WTC11 (cell line): ENCODE data around the gene NPL. TPM values are rescaled to one million over a fixed set of nuclear protein-coding genes. Genes with fewer than 3 reads are reported as not detected.

Source experiments
- ATAC-seq: fragments of 200-7000 bp; cut with Tn5 transposase; 2 replicates; pipeline ENCODE4 v1.10.0; 2021; ENCODE audit warnings: mild to moderate bottlenecking, moderate library complexity
- Bru-seq: library from RNA; stranded (reverse); fragments of 400-500 nt; gene quantifications from one replicate; lab custom pipeline; 2021; lab: Mats Ljungman, UMichigan
- CTCF ChIA-PET: fragments of 300-600 bp; sonication (Branson Sonifier 250); formaldehyde crosslinking; loops from one replicate; lab custom pipeline; 2021; ENCODE audit warnings: antibody characterized with exemption; lab: Charles Lee
- POLR2A ChIA-PET: fragments of 350-600 bp; sonication (Branson Sonifier 250); formaldehyde crosslinking; loops from one replicate; lab custom pipeline; 2021; ENCODE audit warnings: antibody characterized with exemption; lab: Charles Lee
- DNase-seq: peaks from one replicate; pipeline ENCODE4 v3.0.0; 2021; ENCODE audit warnings: low spot score
- H3K27ac Mint-ChIP-seq: 2 replicates; pipeline ENCODE4 v1.8.0; 2021; ENCODE audit warnings: mixed read lengths
- H3K27me3 Mint-ChIP-seq: 2 replicates; pipeline ENCODE4 v1.8.0; 2021; ENCODE audit warnings: low read depth, mild to moderate bottlenecking, moderate library complexity, mixed read lengths
- H3K36me3 Mint-ChIP-seq: 2 replicates; pipeline ENCODE4 v1.8.0; 2021; ENCODE audit warnings: mixed read lengths
- H3K4me1 Mint-ChIP-seq: 2 replicates; pipeline ENCODE4 v1.8.0; 2022; ENCODE audit warnings: mixed read lengths
- H3K4me3 Mint-ChIP-seq: 2 replicates; pipeline ENCODE4 v1.8.0; 2021; ENCODE audit warnings: mild to moderate bottlenecking, moderate library complexity, mixed read lengths
- H3K9me3 Mint-ChIP-seq: 2 replicates; pipeline ENCODE4 v1.8.0; 2021; ENCODE audit warnings: mixed read lengths
- ATF1 ChIP-seq: sonication (generic); formaldehyde crosslinking; IDR thresholded peaks from 2 replicates; pipeline ENCODE4 v1.8.1; 2023; ENCODE audit warnings: mild to moderate bottlenecking, moderate library complexity, missing genetic modification reagents
- CREB1 ChIP-seq: sonication (generic); formaldehyde crosslinking; IDR thresholded peaks from 2 replicates; pipeline ENCODE4 v1.8.0; 2023; ENCODE audit warnings: mild to moderate bottlenecking, missing genetic modification reagents
- EMX1 ChIP-seq: fragments of 250-450 bp; sonication (Bioruptor Pico); IDR thresholded peaks from 2 replicates; pipeline ENCODE4 v1.8.0; 2021; ENCODE audit warnings: mild to moderate bottlenecking
- ESRRA ChIP-seq: sonication (generic); formaldehyde crosslinking; IDR thresholded peaks from 2 replicates; pipeline ENCODE4 v1.8.1; 2022; ENCODE audit warnings: mild to moderate bottlenecking, missing genetic modification reagents, borderline replicate concordance
- FOXP1 ChIP-seq: sonication (generic); formaldehyde crosslinking; IDR thresholded peaks from 2 replicates; pipeline ENCODE4 v1.8.0; 2022; ENCODE audit warnings: missing genetic modification reagents, mild to moderate bottlenecking, moderate library complexity, borderline replicate concordance
- GABPB1 ChIP-seq: sonication (generic); formaldehyde crosslinking; IDR thresholded peaks from 2 replicates; pipeline ENCODE4 v1.8.1; 2023; ENCODE audit warnings: mild to moderate bottlenecking, missing genetic modification reagents
- IRF2 ChIP-seq: sonication (generic); formaldehyde crosslinking; IDR thresholded peaks from 2 replicates; pipeline ENCODE4 v1.8.0; 2022; ENCODE audit warnings: low read depth, missing genetic modification reagents, borderline replicate concordance
- KAT7 ChIP-seq: sonication (generic); formaldehyde crosslinking; IDR thresholded peaks from 2 replicates; pipeline ENCODE4 v1.8.1; 2023; ENCODE audit warnings: missing genetic modification reagents, mild to moderate bottlenecking, borderline replicate concordance
- MXD4 ChIP-seq: fragments of 250-450 bp; sonication (Bioruptor Pico); IDR thresholded peaks from 2 replicates; pipeline ENCODE4 v1.8.0; 2021; ENCODE audit warnings: mild to moderate bottlenecking, moderate library complexity, borderline replicate concordance
- NFATC4 ChIP-seq: fragments of 250-450 bp; sonication (Bioruptor Pico); IDR thresholded peaks from 2 replicates; pipeline ENCODE4 v1.9.0; 2021; ENCODE audit warnings: mild to moderate bottlenecking
- NFE2L1 ChIP-seq: sonication (generic); formaldehyde crosslinking; IDR thresholded peaks from 2 replicates; pipeline ENCODE4 v1.8.1; 2023; ENCODE audit warnings: missing genetic modification reagents
- NFYB ChIP-seq: sonication (generic); formaldehyde crosslinking; conservative IDR thresholded peaks from 2 replicates; pipeline ENCODE4 v1.8.0; 2022; ENCODE audit warnings: low read depth, missing genetic modification reagents
- OVOL2 ChIP-seq: fragments of 250-450 bp; sonication (Bioruptor Pico); IDR thresholded peaks from 2 replicates; pipeline ENCODE4 v1.9.0; 2021; ENCODE audit warnings: mild to moderate bottlenecking, borderline replicate concordance
- SMAD3 ChIP-seq: sonication (generic); formaldehyde crosslinking; IDR thresholded peaks from 2 replicates; pipeline ENCODE4 v1.8.0; 2022; ENCODE audit warnings: missing genetic modification reagents, mild to moderate bottlenecking, borderline replicate concordance
- SP1 ChIP-seq: sonication (generic); formaldehyde crosslinking; conservative IDR thresholded peaks from 2 replicates; pipeline ENCODE4 v1.8.1; 2022; ENCODE audit warnings: missing genetic modification reagents
- TEAD1 ChIP-seq: sonication (generic); formaldehyde crosslinking; IDR thresholded peaks from 2 replicates; pipeline ENCODE4 v1.8.0; 2022; ENCODE audit warnings: mild to moderate bottlenecking, missing genetic modification reagents
- USF1 ChIP-seq: sonication (generic); formaldehyde crosslinking; IDR thresholded peaks from 2 replicates; pipeline ENCODE4 v1.8.0; 2022; ENCODE audit warnings: mild to moderate bottlenecking, missing genetic modification reagents
- ZBTB21 ChIP-seq: sonication (generic); formaldehyde crosslinking; IDR thresholded peaks from 2 replicates; pipeline ENCODE4 v1.8.1; 2023; ENCODE audit warnings: mild to moderate bottlenecking, missing genetic modification reagents, borderline replicate concordance
- ZMAT4 ChIP-seq: fragments of 250-450 bp; sonication (Bioruptor Pico); IDR thresholded peaks from 2 replicates; pipeline ENCODE4 v1.9.0; 2021; ENCODE audit warnings: mild to moderate bottlenecking
- ZNF263 ChIP-seq: sonication (generic); formaldehyde crosslinking; IDR thresholded peaks from 2 replicates; pipeline ENCODE4 v1.8.1; 2022; ENCODE audit warnings: low read depth, mild to moderate bottlenecking, moderate library complexity, missing genetic modification reagents
- ZNF317 ChIP-seq: sonication (generic); formaldehyde crosslinking; IDR thresholded peaks from 2 replicates; pipeline ENCODE4 v1.8.1; 2023; ENCODE audit warnings: low read depth, mild to moderate bottlenecking, moderate library complexity, missing genetic modification reagents, borderline replicate concordance
- ZNF425 ChIP-seq: fragments of 250-450 bp; sonication (Bioruptor Pico); conservative IDR thresholded peaks from 2 replicates; pipeline ENCODE4 v1.9.0; 2021; ENCODE audit warnings: mild to moderate bottlenecking
- ZSCAN18 ChIP-seq: fragments of 250-450 bp; sonication (Bioruptor Pico); IDR thresholded peaks from 2 replicates; pipeline ENCODE4 v2.1.2; 2022; ENCODE audit warnings: mild to moderate bottlenecking, moderate library complexity
- long read RNA-seq, 3 experiments: library from RNA in 1 of 3; library from capped mRNA in 1 of 3; library from polyadenylated mRNA in 1 of 3; unstranded in 2 of 3; stranded (forward) in 1 of 3; transcript quantifications; one replicate each; pipeline ENCODE4 v2.0.0, GENCODE V29; 2021
- total RNA-seq: library from RNA; stranded (reverse); gene quantifications from 3 replicates; pipeline ENCODE4 v1.2.3, GENCODE V29; 2021
- TF ChIP-seq, protein P1 (sequence below): sonication (generic); formaldehyde crosslinking; conservative IDR thresholded peaks from 2 replicates; pipeline ENCODE4 v1.8.1; 2022; ENCODE audit warnings: mild to moderate bottlenecking, missing genetic modification reagents
- TF ChIP-seq, protein P2 (sequence below): sonication (generic); formaldehyde crosslinking; IDR thresholded peaks from 2 replicates; pipeline ENCODE4 v1.8.0; 2022; ENCODE audit warnings: mild to moderate bottlenecking, missing genetic modification reagents
- TF ChIP-seq, protein P3 (sequence below): sonication (generic); formaldehyde crosslinking; IDR thresholded peaks from 2 replicates; pipeline ENCODE4 v1.8.1; 2023; ENCODE audit warnings: mild to moderate bottlenecking, missing genetic modification reagents, moderate library complexity
- TF ChIP-seq, protein P4 (sequence below): sonication (generic); formaldehyde crosslinking; IDR thresholded peaks from 2 replicates; pipeline ENCODE4 v1.8.1; 2022; ENCODE audit warnings: missing genetic modification reagents, borderline replicate concordance

Gene NPL
- total RNA-seq (3.4 to 4.1 TPM (median 3.6 TPM) in 3 replicates), Bru-seq, nascent RNA (percentile 49 among the genes with signal in this experiment)
- long read RNA-seq, experiment 1, partial matches to known transcripts, result 1 of 21 reads
- long read RNA-seq, experiment 1, other reads (novel, unspliced or antisense), result 20 of 21 reads
- long read RNA-seq, experiment 2, partial matches to known transcripts, result 0 of 5 reads
- long read RNA-seq, experiment 2, other reads (novel, unspliced or antisense), result 3 of 5 reads
- long read RNA-seq, experiment 3, partial matches to known transcripts, result 0 of 10 reads
- long read RNA-seq, experiment 3, other reads (novel, unspliced or antisense), result 7 of 10 reads

DNA sequence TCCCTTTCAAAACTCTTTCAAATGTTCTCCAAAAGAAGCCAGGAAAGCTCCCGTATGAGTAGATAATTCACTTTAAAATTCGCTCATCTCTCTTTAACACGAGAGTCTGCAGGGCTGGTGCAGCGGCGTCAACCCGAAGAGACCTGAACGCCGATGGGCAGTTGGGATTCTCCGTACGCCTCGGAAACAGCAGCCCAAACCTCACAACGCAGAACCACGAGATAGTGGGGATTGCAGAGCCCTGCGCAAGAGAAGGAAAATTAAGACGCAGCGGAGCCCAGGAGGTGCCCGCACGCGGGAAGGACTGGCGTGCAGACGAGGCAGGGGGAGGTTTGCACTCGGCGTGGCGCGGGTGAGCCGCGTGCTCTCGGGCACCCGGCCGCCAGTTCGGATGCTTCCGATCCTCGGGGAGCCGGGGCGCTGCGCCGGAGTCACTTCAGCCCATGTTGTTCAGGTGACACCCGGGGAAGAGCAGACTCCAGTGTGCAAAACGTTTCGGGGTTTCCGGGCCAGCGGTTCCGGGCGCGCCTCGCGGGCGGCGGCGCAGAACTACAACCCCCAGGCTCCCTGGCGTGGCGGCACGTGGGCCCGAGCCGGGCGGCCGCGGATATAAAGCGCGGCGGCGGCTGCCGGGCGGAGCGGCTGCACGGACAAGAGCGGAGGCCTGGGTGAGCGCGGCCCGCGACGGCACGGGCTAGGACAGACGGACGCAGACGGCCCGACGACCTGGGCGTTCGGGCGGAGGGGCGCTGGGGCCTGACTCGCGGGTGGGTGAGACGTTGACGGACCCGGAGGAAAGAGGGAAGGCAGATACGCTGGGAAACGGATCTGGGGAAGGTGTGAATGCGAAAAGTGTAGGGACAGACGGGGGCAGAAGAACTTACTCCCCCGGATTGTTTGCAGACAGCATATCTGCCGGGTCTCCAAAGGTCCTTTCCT lies at the start of gene NPL:
NPL (plus strand) TSS at position 636 of the 939 bp plus-strand sequence. CDS start 4,599 bp downstream, outside the sequence.
- Mint-ChIP-seq H3K4me1 (peaks cover 10% of the 10 kb centered on the region; the same call in 1 of the 2 replicates), H3K27me3 (peaks cover 65% of the 10 kb centered on the region), H3K4me3 (peak within 1 kb of the TSS; percentile 85), H3K36me3 (no peaks in the 10 kb centered on the region), H3K9me3 (no peaks in the 10 kb centered on the region), H3K27ac (no peak within 1 kb of the TSS)
- CTCF ChIA-PET, result interaction anchor here (0.6 to 12.0 kb wide), 2 partner anchors 20 to 190 kb away, joined by 5 to 669 read pairs; partner anchors contain the start of gene RGS16
- POLR2A ChIA-PET, result no interaction called here
- peak; percentile 83 for ATAC-seq
- peak; percentile 76 for DNase-seq
- TF ChIP-seq ATF1 (CRISPR knock-in tag), result 0 out of 2 replicates have a peak, but pooled peaks have one; percentile 78
- TF ChIP-seq ZMAT4, result no peak
- TF ChIP-seq, protein P1, sequence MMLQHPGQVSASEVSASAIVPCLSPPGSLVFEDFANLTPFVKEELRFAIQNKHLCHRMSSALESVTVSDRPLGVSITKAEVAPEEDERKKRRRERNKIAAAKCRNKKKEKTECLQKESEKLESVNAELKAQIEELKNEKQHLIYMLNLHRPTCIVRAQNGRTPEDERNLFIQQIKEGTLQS, result no peak
- peak; percentile 96; the same call in 1 of the 2 replicates for TF ChIP-seq KAT7 (CRISPR knock-in tag)
- TF ChIP-seq IRF2 (CRISPR knock-in tag), result peak; percentile 65; the same call in 1 of the 2 replicates
- no peak for TF ChIP-seq OVOL2
- TF ChIP-seq GABPB1 (CRISPR knock-in tag), result peak; percentile 37; the same call in 1 of the 2 replicates
- TF ChIP-seq SP1 (CRISPR knock-in tag), result peak; percentile 78
- TF ChIP-seq USF1, result peak; percentile 97
- TF ChIP-seq ZSCAN18 (CRISPR knock-in tag), result no peak
- peak; percentile 81 for TF ChIP-seq TEAD1 (CRISPR knock-in tag)
- TF ChIP-seq NFE2L1 (CRISPR knock-in tag), result peak; percentile 75; the same call in 1 of the 2 replicates
- no peak for TF ChIP-seq MXD4 (CRISPR knock-in tag)
- 0 out of 2 replicates have a peak, but pooled peaks have one; percentile 24 for TF ChIP-seq ZNF263 (CRISPR knock-in tag)
- TF ChIP-seq, protein P2, sequence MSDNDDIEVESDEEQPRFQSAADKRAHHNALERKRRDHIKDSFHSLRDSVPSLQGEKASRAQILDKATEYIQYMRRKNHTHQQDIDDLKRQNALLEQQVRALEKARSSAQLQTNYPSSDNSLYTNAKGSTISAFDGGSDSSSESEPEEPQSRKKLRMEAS (CRISPR knock-in tag), result peak; percentile 97
- no peak; the same call in 1 of the 2 replicates for TF ChIP-seq ZNF317 (CRISPR knock-in tag)
- no peak for TF ChIP-seq ZBTB21
- TF ChIP-seq, protein P3, sequence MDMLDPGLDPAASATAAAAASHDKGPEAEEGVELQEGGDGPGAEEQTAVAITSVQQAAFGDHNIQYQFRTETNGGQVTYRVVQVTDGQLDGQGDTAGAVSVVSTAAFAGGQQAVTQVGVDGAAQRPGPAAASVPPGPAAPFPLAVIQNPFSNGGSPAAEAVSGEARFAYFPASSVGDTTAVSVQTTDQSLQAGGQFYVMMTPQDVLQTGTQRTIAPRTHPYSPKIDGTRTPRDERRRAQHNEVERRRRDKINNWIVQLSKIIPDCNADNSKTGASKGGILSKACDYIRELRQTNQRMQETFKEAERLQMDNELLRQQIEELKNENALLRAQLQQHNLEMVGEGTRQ (CRISPR knock-in tag), result peak; percentile 98
- peak; percentile 59 for TF ChIP-seq CREB1 (CRISPR knock-in tag)
- 0 out of 2 replicates have a peak, but pooled peaks have one; percentile 53 for TF ChIP-seq ESRRA (CRISPR knock-in tag)
- TF ChIP-seq, protein P4, sequence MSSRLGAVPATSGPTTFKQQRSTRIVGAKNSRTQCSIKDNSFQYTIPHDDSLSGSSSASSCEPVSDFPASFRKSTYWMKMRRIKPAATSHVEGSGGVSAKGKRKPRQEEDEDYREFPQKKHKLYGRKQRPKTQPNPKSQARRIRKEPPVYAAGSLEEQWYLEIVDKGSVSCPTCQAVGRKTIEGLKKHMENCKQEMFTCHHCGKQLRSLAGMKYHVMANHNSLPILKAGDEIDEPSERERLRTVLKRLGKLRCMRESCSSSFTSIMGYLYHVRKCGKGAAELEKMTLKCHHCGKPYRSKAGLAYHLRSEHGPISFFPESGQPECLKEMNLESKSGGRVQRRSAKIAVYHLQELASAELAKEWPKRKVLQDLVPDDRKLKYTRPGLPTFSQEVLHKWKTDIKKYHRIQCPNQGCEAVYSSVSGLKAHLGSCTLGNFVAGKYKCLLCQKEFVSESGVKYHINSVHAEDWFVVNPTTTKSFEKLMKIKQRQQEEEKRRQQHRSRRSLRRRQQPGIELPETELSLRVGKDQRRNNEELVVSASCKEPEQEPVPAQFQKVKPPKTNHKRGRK, result no peak
- 0 out of 2 replicates have a peak, but pooled peaks have one; percentile 5 for TF ChIP-seq SMAD3 (CRISPR knock-in tag)
- peak; percentile 97 for TF ChIP-seq FOXP1 (CRISPR knock-in tag)
- TF ChIP-seq EMX1 (CRISPR knock-in tag), result no peak
- TF ChIP-seq NFATC4, result no peak
- no peak for TF ChIP-seq ZNF425 (CRISPR knock-in tag)
- no peak for TF ChIP-seq NFYB (CRISPR knock-in tag)
